NCI-H1092 (cell line): Measurements from ENCODE around the gene ZNF197.
"Not testable (repeated sequence)": the region's sequence is repeated elsewhere in the genome, so short reads cannot be mapped to it uniquely, and the experiment has no call there.

ENCODE experiments used
- DNase-seq: peaks from one replicate; lab custom pipeline; 2025; lab: John Stamatoyannopoulos, UW

Gene ZNF197

GRCh38 chr3:44624749-44625480, at the start of gene ZNF197:
TSS of gene ZNF197 (plus strand) at chr3:44625036. CDS start at chr3:44629155, 4,119 bp downstream.
- DNase-seq = peak; percentile 83

GRCh38 chr3:44576613-44577012, 48.2 kb upstream of the ZNF197 start:
- no peak for DNase-seq

GRCh38 chr3:44577354-44577952, 47.4 kb upstream of the ZNF197 start:
- not testable (repeated sequence) for DNase-seq

- DNase-seq = not testable (repeated sequence)
Measured at GRCh38 chr3:44578316-44578715, 46.5 kb upstream of the ZNF197 start.

- DNase-seq = not testable (repeated sequence)
Measured at GRCh38 chr3:44578924-44579515, 45.8 kb upstream of the ZNF197 start.

- DNase-seq = not testable (repeated sequence)
Measured at GRCh38 chr3:44579749-44580148, 45.1 kb upstream of the ZNF197 start.

- DNase-seq = not testable (repeated sequence)
Measured at GRCh38 chr3:44580971-44581370, 43.9 kb upstream of the ZNF197 start.

GRCh38 chr3:44584646-44585501, 40.0 kb upstream of the ZNF197 start, which contains the start of gene ZNF660:
TSS of gene ZNF660 (plus strand) at chr3:44584964. CDS start at chr3:44594194, 9,230 bp downstream.
- DNase-seq = peak; percentile 82

GRCh38 chr3:44596621-44597020, 28.2 kb upstream of the ZNF197 start:
- no peak for DNase-seq

GRCh38 chr3:44601749-44602148, 23.1 kb upstream of the ZNF197 start:
- no peak for DNase-seq

GRCh38 chr3:44612678-44613077, 12.2 kb upstream of the ZNF197 start:
- DNase-seq = no peak

- no peak for DNase-seq
Measured at GRCh38 chr3:44628716-44629115, 3.9 kb downstream of the ZNF197 start.

- no peak for DNase-seq
Measured at GRCh38 chr3:44632193-44632592, 7.4 kb downstream of the ZNF197 start.

GRCh38 chr3:44642337-44642736, 17.5 kb downstream of the ZNF197 start:
- no peak for DNase-seq

- DNase-seq = no peak
Measured at GRCh38 chr3:44643024-44643423, 18.2 kb downstream of the ZNF197 start.

- no peak for DNase-seq
Measured at GRCh38 chr3:44647771-44648170, 22.9 kb downstream of the ZNF197 start.

- peak; percentile 67 for DNase-seq
Measured at GRCh38 chr3:44648564-44649229, 23.9 kb downstream of the ZNF197 start, which contains the start of gene ZNF35. TSS of gene ZNF35 (plus strand) at chr3:44648732. CDS start at chr3:44651068, 2,336 bp downstream.

- DNase-seq = no peak
Measured at GRCh38 chr3:44649709-44650108, 24.9 kb downstream of the ZNF197 start.

GRCh38 chr3:44654039-44654438, 29.2 kb downstream of the ZNF197 start:
- no peak for DNase-seq

GRCh38 chr3:44659015-44659414, 34.2 kb downstream of the ZNF197 start:
- DNase-seq = no peak

GRCh38 chr3:44659434-44659833, 34.6 kb downstream of the ZNF197 start:
- no peak for DNase-seq
